T-helper 1 cell (primary cell): ENCODE results near the gene KAT7.

Experiments used
- DNase-seq, 5 donors: peaks; one replicate each; pipeline ENCODE4 v3.0.0-alpha.2; 2012 to 2020

KAT7 gene

DNA sequence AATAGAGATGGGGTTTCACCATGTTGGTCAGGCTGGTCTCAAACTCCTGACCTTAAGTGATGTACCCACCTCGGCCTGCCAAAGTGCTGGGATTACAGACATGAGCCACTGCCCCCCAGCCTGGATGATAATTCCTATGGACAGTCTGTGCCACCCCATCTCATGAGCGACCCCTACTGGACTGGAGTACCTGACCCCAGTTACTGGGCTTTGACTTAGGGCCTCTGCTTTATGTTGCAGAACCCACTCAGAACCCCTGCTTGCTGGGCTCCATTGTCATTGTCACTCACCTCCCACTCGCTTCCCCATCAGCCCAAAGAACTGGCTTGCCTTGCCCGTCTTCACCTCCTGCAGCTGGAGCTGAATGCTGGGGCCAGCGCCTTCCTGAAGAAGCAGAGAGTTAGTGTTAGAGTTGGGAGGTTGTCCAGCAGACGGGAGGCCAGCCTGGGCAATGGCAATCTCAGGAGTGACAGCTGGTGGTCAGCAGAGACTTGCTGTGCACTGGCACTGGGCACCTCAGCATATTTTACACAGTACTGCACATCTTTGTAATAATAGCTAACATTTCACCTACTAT is 55.4 kb downstream of the KAT7 start:
- DNase-seq, result peak in 1 of 5 donors; percentile 14

GRCh38 chr17:49845321-49845720 is 56.8 kb downstream of the KAT7 start:
- no peak for DNase-seq

GRCh38 chr17:49846938-49847712 is 58.6 kb downstream of the KAT7 start:
- no peak for DNase-seq

- DNase-seq, result no peak
Observed at GRCh38 chr17:49848019-49848473, 59.6 kb downstream of the KAT7 start, which contains the start of gene TAC4. Gene TAC4 (minus strand): TSS chr17:49848069. CDS start chr17:49848017, 52 bp downstream.

GRCh38 chr17:49848739-49849138 is 60.3 kb downstream of the KAT7 start:
- DNase-seq, result no peak

- no peak for DNase-seq
Observed at GRCh38 chr17:49850218-49850610, 61.7 kb downstream of the KAT7 start.

- DNase-seq, result peak in 1 of 5 donors; percentile 7
Observed at GRCh38 chr17:49850772-49851386, 62.4 kb downstream of the KAT7 start.

GRCh38 chr17:49851387-49852291 is 63.2 kb downstream of the KAT7 start:
- peak; percentile 27 to 69 (median 54) for DNase-seq

GRCh38 chr17:49853470-49854015 is 65.1 kb downstream of the KAT7 start:
- DNase-seq, result no peak

DNA sequence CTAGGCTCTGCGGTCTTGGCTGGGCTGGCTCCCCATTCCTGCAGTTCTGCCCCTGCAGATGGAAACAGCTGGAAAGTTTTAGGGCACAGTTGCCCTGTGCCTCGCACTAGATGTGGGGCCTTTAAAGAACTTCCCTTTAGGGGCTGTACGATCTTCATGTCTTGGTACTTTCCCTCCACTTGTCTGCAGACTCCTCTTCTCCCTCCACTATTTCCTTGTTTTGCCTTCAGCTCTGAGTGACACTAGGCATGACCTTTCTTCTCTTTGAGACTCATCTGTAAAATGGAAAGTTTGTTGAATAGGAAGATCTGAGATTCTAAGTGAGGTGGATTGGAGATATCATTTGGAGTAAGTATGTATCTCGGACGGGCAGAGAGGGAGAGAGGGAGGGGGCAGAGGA is 65.6 kb downstream of the KAT7 start:
- DNase-seq, result no peak

- DNase-seq, result no peak
Observed at GRCh38 chr17:49858796-49859195, 70.3 kb downstream of the KAT7 start.

DNA sequence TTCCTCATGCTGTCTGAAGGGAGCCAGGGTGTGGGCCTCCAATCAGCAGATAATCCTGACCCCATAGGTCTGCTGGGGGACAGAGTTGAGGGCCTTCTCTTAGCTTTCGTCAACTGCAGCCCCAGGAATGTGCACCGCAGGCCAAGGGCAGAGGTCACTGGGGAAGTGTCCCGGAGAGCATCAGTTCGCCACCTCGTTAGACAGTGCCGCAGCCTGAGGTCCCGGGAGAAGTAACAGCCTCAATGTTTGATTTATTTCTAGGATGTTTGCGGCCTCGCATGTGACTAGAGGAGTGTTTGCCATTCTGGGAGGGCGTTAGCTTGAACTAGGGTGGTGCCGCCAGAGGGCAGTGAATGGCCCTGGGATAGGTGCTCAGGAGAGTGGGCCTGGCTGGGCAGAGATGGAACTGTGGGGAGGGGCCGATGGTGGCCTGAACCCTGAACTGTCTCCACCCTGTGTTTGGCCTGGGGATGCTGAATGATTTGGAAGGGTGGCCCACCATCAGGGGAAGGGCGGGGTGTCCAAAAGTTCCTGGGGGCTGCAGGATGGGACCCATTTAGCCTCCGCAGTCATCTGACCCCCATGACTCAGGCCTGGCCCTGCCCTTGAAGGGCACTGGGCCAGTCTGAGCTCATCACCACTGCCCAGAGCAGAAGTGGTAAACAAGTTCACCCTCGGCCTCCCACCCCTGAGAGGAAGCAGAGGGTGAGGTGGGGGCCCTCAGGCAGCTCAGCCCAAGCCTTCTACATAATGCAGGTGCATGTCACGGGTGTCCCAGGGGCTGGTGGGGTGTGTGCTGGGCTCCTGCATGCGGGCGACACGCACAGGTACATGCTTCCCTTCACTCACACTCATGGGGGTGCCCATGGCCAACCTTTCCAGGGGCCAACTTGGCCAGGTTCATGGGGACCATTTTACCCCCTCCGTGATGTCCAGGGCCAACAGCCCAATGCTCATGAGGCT is 71.8 kb downstream of the KAT7 start:
- DNase-seq, result no peak

DNA sequence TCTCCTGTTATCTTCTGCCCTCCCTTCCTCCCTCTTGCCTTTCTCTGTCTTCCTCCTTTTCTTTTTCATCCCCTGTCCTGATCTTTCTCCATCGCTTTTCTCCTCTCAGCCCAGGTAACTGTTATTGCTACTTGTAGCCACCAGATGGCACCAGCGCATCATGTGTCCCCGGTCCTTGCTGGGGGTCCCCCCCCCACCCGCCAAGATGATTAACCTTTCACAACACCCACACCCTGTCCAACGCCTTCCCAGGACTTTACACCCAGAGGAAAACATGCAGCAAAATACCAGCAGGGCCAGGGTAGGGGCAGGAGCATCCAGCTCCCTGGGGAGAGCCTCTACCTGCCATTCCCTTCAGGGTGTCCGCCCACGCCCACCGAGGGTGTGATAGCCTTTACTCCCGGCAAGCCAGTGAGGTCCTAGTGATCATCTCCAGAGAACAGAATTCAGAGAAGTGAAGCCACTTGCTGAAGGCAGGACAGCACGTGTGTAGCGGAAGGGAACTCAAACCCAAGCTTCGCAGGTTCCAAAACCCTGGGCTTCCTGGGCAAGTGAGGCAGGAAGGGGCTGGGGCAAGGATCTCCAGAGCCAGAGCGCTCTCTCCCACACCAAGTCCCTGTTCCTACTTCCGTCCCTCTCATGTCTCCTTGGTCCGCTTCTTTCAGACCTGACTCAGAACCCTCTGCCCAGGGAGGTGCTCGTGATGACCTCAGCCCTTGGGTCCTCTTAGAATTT is 72.8 kb downstream of the KAT7 start:
- DNase-seq, result peak in 4 of 5 donors; percentile 29 to 53 (median 34)

- DNase-seq, result no peak
Observed at GRCh38 chr17:49862781-49863331, 74.4 kb downstream of the KAT7 start.

GRCh38 chr17:49866019-49866380 is 77.5 kb downstream of the KAT7 start:
- no peak for DNase-seq

DNA sequence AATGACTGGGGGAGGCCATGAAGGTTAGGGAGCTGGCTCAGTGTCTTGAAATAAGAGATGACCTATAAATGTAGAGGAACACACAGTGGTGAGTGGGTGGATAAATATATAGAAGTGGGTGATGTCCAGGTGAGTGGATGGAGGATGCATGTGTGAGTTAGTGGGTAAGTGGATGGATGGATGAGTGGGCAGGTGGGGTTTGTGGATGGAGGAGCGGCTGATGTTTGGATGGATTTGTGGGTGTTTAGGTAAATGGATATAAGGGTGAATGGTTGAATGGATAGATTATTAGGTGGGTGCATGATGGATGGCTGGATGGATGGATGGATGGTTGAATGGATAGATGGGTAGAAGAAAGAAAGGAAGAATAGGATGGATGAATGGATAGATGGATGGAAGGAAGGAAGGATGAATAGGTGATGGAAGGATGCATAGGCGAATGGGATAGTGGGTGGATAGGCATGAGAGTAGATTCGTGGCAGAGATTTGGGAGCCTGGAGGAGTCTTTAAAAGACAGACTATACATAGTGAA is 78.5 kb downstream of the KAT7 start:
- DNase-seq, result no peak

DNA sequence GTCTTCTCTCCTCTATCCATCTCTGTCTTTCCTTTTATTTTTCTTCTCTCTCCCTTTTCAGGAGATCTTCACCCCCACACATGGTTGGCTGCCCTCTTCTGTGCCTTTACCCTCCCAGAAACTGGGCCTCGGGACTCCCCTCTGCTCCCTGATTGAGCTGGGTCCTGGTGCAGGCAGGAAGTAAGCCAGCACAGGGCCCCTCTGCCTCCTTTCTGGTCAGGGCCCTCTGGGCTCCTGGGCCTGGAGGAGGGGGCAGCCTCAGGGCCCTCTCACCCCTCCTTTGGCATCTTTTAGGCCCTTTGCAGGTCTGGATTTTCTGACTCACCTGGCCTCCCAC is 80.5 kb downstream of the KAT7 start:
- no peak for DNase-seq

DNA sequence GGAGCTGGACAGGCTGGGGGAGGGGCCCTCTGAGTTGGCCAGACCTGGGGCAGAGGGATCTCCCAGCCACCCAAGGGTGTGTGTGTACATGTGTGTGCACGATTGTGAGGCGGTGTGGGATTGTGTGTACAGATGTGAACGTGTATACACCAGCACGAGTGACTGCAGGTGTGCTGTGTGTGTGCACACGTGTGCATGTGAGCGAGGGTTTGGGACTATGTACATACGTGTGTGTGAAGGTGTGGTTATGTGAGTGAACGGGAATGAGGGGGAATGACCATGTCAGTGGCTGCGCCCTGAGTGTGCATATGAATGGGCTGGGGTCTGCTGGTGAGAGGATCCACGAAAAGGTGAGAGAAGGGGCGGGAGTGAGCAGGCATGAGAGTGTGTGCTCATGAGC is 81.8 kb downstream of the KAT7 start:
- DNase-seq, result no peak

DNA sequence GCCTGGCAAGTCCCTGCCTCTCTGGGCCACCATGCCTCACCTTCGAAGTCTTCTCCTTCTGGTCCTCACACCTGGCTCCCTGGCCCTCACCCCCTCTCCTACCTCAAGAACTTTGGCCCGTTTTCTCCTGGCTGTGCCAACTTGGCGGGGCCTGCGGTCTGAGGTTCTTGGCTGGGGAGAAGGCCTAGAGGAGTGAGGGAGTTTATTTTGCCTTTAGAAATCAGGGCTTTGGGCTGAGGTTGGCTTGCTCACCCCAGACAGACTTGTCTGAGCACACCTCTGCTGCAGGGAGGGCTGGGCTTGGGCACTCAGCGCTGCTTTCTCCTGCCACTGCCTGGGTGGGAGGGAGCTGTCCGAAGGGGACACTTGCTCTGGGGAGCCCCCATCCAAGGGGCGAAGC is 82.7 kb downstream of the KAT7 start:
- no peak for DNase-seq

DNA sequence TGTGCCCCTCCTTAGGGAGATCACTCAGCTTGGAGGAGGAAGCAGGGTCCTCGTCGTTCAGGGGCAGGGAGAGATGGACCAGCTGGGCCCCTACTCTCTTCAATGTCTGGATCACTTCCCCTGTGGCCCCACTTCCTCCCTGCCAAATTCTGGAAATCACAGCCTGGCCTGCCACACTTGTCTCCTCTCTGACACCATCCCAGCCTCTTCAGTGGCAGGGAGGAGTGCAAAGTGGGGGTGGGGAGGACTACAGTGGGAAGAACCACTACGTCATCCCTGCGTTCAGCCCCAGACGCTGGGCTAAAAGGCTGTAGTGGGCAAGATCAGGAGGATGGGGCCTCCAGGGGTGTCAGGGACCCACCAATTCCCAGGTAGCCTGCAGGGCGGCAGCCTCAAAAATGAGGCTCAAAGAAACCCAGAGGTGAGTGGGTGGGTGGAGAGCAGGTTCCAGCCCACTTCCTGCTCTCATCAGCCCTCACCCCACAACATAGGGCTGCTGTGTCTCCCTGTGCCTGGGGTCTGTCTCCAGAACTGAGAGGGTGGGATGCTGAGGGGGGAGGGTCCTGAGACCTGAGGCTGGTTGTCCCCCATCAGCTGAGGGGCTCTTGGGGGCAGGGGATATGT is 84.4 kb downstream of the KAT7 start:
- no peak for DNase-seq
